Left colon (tissue), 2 donors: Measurements from ENCODE around the gene ZDHHC7. TPM values are rescaled to one million over a fixed set of nuclear protein-coding genes. Genes with fewer than 3 reads are reported as not detected.
A peak's percentile ranks its signal among the peaks of the same experiment; 100 is the strongest.

Source experiments
- ATAC-seq: fragments of 200-7000 bp; cut with Tn5 transposase; one replicate; pipeline ENCODE4 v1.9.1; 2020; ENCODE audit warnings: mild to moderate bottlenecking, moderate library complexity
- DNase-seq, 2 donors: peaks; one replicate each; pipeline ENCODE4 v3.0.0-alpha.2; 2020
- intact Hi-C, 2 donors: fragments of 100-400 bp; cut with DNase I in 1 of 2; cut with micrococcal nuclease in 1 of 2; formaldehyde crosslinking; loops; one replicate each; pipeline versions ENCODE4 v1.11.2 to v1.14.0; 2022; cut with DNase I, micrococcal nuclease
- total RNA-seq, 2 donors: library from RNA; stranded (reverse); fragmentation: NEBNext Ultra II Directional; extraction: Animal tissue kit (Norgen Biotek cat#: 25700); gene quantifications; one replicate each; pipeline ENCODE4 v1.2.1, GENCODE V29; 2021
- donor health status: DM: no; HTN: no; CAD: no.
- donor health status: DM: yes; HTN: yes; CAD: no.

ZDHHC7 gene
- total RNA-seq, 2 donors from 2014 or later = 73.9 to 76.9 TPM

GRCh38 chr16:85027958-85028684 lies 16.8 kb upstream of the ZDHHC7 start:
- peak; percentile 42 to 56 for DNase-seq
- ATAC-seq = peak; percentile 22
- intact Hi-C loops = no loop called here

- ATAC-seq (peak; percentile 78), DNase-seq (peak; percentile 92 to 96)
- intact Hi-C loops = no loop called here
Observed at GRCh38 chr16:85027349-85027957, 16.1 kb upstream of the ZDHHC7 start, which contains the start of gene KIAA0513. Gene KIAA0513 (plus strand): TSS chr16:85027795. CDS start chr16:85067072, 39,277 bp downstream.

GRCh38 chr16:85026703-85027102 lies 15.4 kb upstream of the ZDHHC7 start:
- ATAC-seq = peak; percentile 28
- DNase-seq = no peak
- intact Hi-C loops = no loop called here

- DNase-seq = peak; percentile 43 to 58
- intact Hi-C loops = no loop called here
- ATAC-seq = peak; percentile 51
Observed at GRCh38 chr16:85025781-85026653, 14.7 kb upstream of the ZDHHC7 start.

- intact Hi-C loops = no loop called here
- DNase-seq (peak; percentile 70 to 74), ATAC-seq (peak; percentile 93)
Observed at GRCh38 chr16:85019659-85020245, 8.4 kb upstream of the ZDHHC7 start.

- ATAC-seq = no peak
- intact Hi-C loops = no loop called here
- DNase-seq = no peak
Observed at GRCh38 chr16:85018529-85019236, 7.3 kb upstream of the ZDHHC7 start.

GRCh38 chr16:85017633-85018032 lies 6.3 kb upstream of the ZDHHC7 start:
- no peak for ATAC-seq
- intact Hi-C loops = no loop called here
- no peak for DNase-seq

- intact Hi-C loops = no loop called here
- no peak for ATAC-seq
- DNase-seq = no peak
Observed at GRCh38 chr16:85017151-85017550, 5.8 kb upstream of the ZDHHC7 start.

- no peak for ATAC-seq
- intact Hi-C loops = no loop called here
- no peak for DNase-seq
Observed at GRCh38 chr16:85015481-85016187, 4.3 kb upstream of the ZDHHC7 start.

GRCh38 chr16:85014311-85014710 lies 3.0 kb upstream of the ZDHHC7 start:
- intact Hi-C loops = no loop called here
- DNase-seq = no peak
- peak; percentile 60 for ATAC-seq

- ATAC-seq (no peak), DNase-seq (no peak)
- intact Hi-C loops = no loop called here
Observed at GRCh38 chr16:85011846-85012284, 530 bp upstream of the ZDHHC7 start.

GRCh38 chr16:85010446-85010930 lies 847 bp downstream of the ZDHHC7 start:
- intact Hi-C loops = no loop called here
- DNase-seq (no peak), ATAC-seq (peak; percentile 56)

GRCh38 chr16:85008271-85008670 lies 3.1 kb downstream of the ZDHHC7 start:
- no peak for ATAC-seq

GRCh38 chr16:85007496-85008214 lies 3.7 kb downstream of the ZDHHC7 start:
- intact Hi-C loops = no loop called here
- ATAC-seq (no peak), DNase-seq (no peak)

More at GRCh38 chr16:85008271-85008670, 3.1 kb downstream of the ZDHHC7 start:
- DNase-seq = no peak
- intact Hi-C loops = no loop called here

GRCh38 chr16:85006639-85007038 lies 4.7 kb downstream of the ZDHHC7 start:
- intact Hi-C loops = no loop called here
- ATAC-seq (no peak), DNase-seq (no peak)

- no peak for DNase-seq
- intact Hi-C loops = no loop called here
- no peak for ATAC-seq
Observed at GRCh38 chr16:85005285-85006069, 5.9 kb downstream of the ZDHHC7 start.
